ENCODE measurements around the gene FLNC. TPM values are rescaled to one million over a fixed set of nuclear protein-coding genes. Genes with fewer than 3 reads are reported as not detected.

The FLNC gene
- total and polyA plus RNA-seq, 5 donors: 216 to 358 (median 279) TPM

GRCh38 chr7:128847721-128848211 lies 17.6 kb downstream of the FLNC start:
- peak in 2 of 3 donors; percentile 44 to 51 for DNase-seq
- no peak overlapping the region for H3K27ac ChIP-seq (ENCODE audit: low read length)

GRCh38 chr7:128848289-128849155 lies 18.3 kb downstream of the FLNC start:
- no peak overlapping the region for H3K4me3 ChIP-seq (ENCODE audit: low read length)
- no peaks in the 10 kb centered on the region for H3K27me3 ChIP-seq (ENCODE audit: control insufficient read depth, insufficient read depth)
- WGBS: 91% methylated on average over 31 of the region's 31 CpGs
- ATAC-seq: no peak
- H3K4me1 ChIP-seq (ENCODE audit: control insufficient read depth, insufficient read depth, low read length): no peaks in the 10 kb centered on the region
- no peak overlapping the region for H3K27ac ChIP-seq (ENCODE audit: low read length)
- intact Hi-C loops (cut with DNase I): no loop called here
- peak in 2 of 3 donors; percentile 31 to 45 for DNase-seq
- H3K9me3 ChIP-seq (ENCODE audit: control insufficient read depth, low read length): no peaks in the 10 kb centered on the region

More at GRCh38 chr7:128847721-128848211, 17.6 kb downstream of the FLNC start:
- H3K9me3 ChIP-seq (ENCODE audit: control insufficient read depth, low read length): no peaks in the 10 kb centered on the region
- H3K4me1 ChIP-seq (ENCODE audit: control insufficient read depth, insufficient read depth, low read length): no peaks in the 10 kb centered on the region
- intact Hi-C loops (cut with DNase I): no loop called here
- 92% methylated on average over 17 of the region's 17 CpGs for WGBS
- no peak overlapping the region for H3K4me3 ChIP-seq (ENCODE audit: low read length)
- no peaks in the 10 kb centered on the region for H3K27me3 ChIP-seq (ENCODE audit: control insufficient read depth, insufficient read depth)
- peak in 1 of 2 donors; percentile 3 for ATAC-seq

GRCh38 chr7:128849156-128849515 lies 18.9 kb downstream of the FLNC start:
- no peaks in the 10 kb centered on the region for H3K27me3 ChIP-seq (ENCODE audit: control insufficient read depth, insufficient read depth)
- intact Hi-C loops (cut with DNase I): no loop called here
- no peaks in the 10 kb centered on the region for H3K4me1 ChIP-seq (ENCODE audit: control insufficient read depth, insufficient read depth, low read length)
- no peaks in the 10 kb centered on the region for H3K9me3 ChIP-seq (ENCODE audit: control insufficient read depth, low read length)
- no peak overlapping the region for H3K27ac ChIP-seq (ENCODE audit: low read length)
- DNase-seq: no peak
- no peak for ATAC-seq
- H3K4me3 ChIP-seq (ENCODE audit: low read length): no peak overlapping the region
- 93% methylated on average over 16 of the region's 16 CpGs for WGBS

- DNase-seq (peak in 1 of 3 donors; percentile 21), ATAC-seq (no peak)
- Histone ChIP-seq H3K9me3 (ENCODE audit: control insufficient read depth, low read length) (no peaks in the 10 kb centered on the region), H3K4me3 (ENCODE audit: low read length) (no peak overlapping the region), H3K4me1 (ENCODE audit: control insufficient read depth, insufficient read depth, low read length) (no peaks in the 10 kb centered on the region), H3K27ac (ENCODE audit: low read length) (no peak overlapping the region), H3K27me3 (ENCODE audit: control insufficient read depth, insufficient read depth) (no peaks in the 10 kb centered on the region)
- WGBS: 92% methylated on average over 18 of the region's 18 CpGs
- intact Hi-C loops (cut with DNase I): no loop called here
These were observed 19.7 kb downstream of the FLNC start for GRCh38 chr7:128849804-128850490.

- Histone ChIP-seq H3K27me3 (ENCODE audit: control insufficient read depth, insufficient read depth) (no peaks in the 10 kb centered on the region), H3K9me3 (ENCODE audit: control insufficient read depth, low read length) (no peaks in the 10 kb centered on the region), H3K4me1 (ENCODE audit: control insufficient read depth, insufficient read depth, low read length) (no peaks in the 10 kb centered on the region), H3K27ac (ENCODE audit: low read length) (no peak overlapping the region), H3K4me3 (ENCODE audit: low read length) (no peak overlapping the region)
- DNase-seq (no peak), ATAC-seq (no peak)
- WGBS: 90% methylated on average over 28 of the region's 28 CpGs
- intact Hi-C loops (cut with DNase I): no loop called here
These were observed 22.5 kb downstream of the FLNC start for GRCh38 chr7:128852537-128853254.

- no peak for DNase-seq
- no peak overlapping the region for H3K4me3 ChIP-seq (ENCODE audit: low read length)
- no peaks in the 10 kb centered on the region for H3K9me3 ChIP-seq (ENCODE audit: control insufficient read depth, low read length)
- no peaks in the 10 kb centered on the region for H3K27me3 ChIP-seq (ENCODE audit: control insufficient read depth, insufficient read depth)
- H3K27ac ChIP-seq (ENCODE audit: low read length): no peak overlapping the region
- 87% methylated on average over 23 of the region's 23 CpGs for WGBS
- ATAC-seq: no peak
- no peaks in the 10 kb centered on the region for H3K4me1 ChIP-seq (ENCODE audit: control insufficient read depth, insufficient read depth, low read length)
- intact Hi-C loops (cut with DNase I): no loop called here
These were observed 23.6 kb downstream of the FLNC start for GRCh38 chr7:128853799-128854198.

- intact Hi-C loops (cut with DNase I): no loop called here
- 91% methylated on average over 21 of the region's 21 CpGs for whole genome bisulfite sequencing
- DNase-seq: no peak
These were observed 24.2 kb downstream of the FLNC start for GRCh38 chr7:128854396-128854795.

GRCh38 chr7:128855559-128855958 lies 25.4 kb downstream of the FLNC start:
- DNase-seq (no peak), ATAC-seq (no peak)
- Histone ChIP-seq H3K4me3 (ENCODE audit: low read length) (no peak overlapping the region), H3K4me1 (ENCODE audit: control insufficient read depth, insufficient read depth, low read length) (peaks cover 12% of the 10 kb centered on the region), H3K27ac (ENCODE audit: low read length) (no peak overlapping the region), H3K9me3 (ENCODE audit: control insufficient read depth, low read length) (no peaks in the 10 kb centered on the region), H3K27me3 (ENCODE audit: control insufficient read depth, insufficient read depth) (no peaks in the 10 kb centered on the region)
- intact Hi-C loops (cut with DNase I): no loop called here
- WGBS: 86% methylated on average over 3 of the region's 3 CpGs

More at GRCh38 chr7:128854396-128854795, 24.2 kb downstream of the FLNC start:
- Histone ChIP-seq H3K27me3 (ENCODE audit: control insufficient read depth, insufficient read depth) (no peaks in the 10 kb centered on the region), H3K9me3 (ENCODE audit: control insufficient read depth, low read length) (no peaks in the 10 kb centered on the region), H3K27ac (ENCODE audit: low read length) (no peak overlapping the region), H3K4me1 (ENCODE audit: control insufficient read depth, insufficient read depth, low read length) (peaks cover 2% of the 10 kb centered on the region), H3K4me3 (ENCODE audit: low read length) (no peak overlapping the region)
- ATAC-seq: no peak

GRCh38 chr7:128856001-128856718 lies 26.0 kb downstream of the FLNC start:
- no peak for ATAC-seq
- no peak overlapping the region for H3K27ac ChIP-seq (ENCODE audit: low read length)
- WGBS: 80% methylated on average over 17 of the region's 17 CpGs

GRCh38 chr7:128858380-128859231 lies 28.4 kb downstream of the FLNC start:
- peak; percentile 61 to 86 (median 78) for DNase-seq
- ATAC-seq: peak; percentile 0 to 1
- WGBS: 49% methylated on average over 18 of the region's 18 CpGs
- Histone ChIP-seq H3K27me3 (ENCODE audit: control insufficient read depth, insufficient read depth) (no peaks in the 10 kb centered on the region), H3K4me1 (ENCODE audit: control insufficient read depth, insufficient read depth, low read length) (peaks cover 12% of the 10 kb centered on the region), H3K9me3 (ENCODE audit: control insufficient read depth, low read length) (no peaks in the 10 kb centered on the region), H3K27ac (ENCODE audit: low read length) (peak overlapping the region; percentile 53), H3K4me3 (ENCODE audit: low read length) (no peak overlapping the region)
- intact Hi-C loops (cut with DNase I): no loop called here

More at GRCh38 chr7:128856001-128856718, 26.0 kb downstream of the FLNC start:
- no peaks in the 10 kb centered on the region for H3K27me3 ChIP-seq (ENCODE audit: control insufficient read depth, insufficient read depth)
- H3K9me3 ChIP-seq (ENCODE audit: control insufficient read depth, low read length): no peaks in the 10 kb centered on the region
- intact Hi-C loops (cut with DNase I): no loop called here
- H3K4me1 ChIP-seq (ENCODE audit: control insufficient read depth, insufficient read depth, low read length): peaks cover 12% of the 10 kb centered on the region
- no peak overlapping the region for H3K4me3 ChIP-seq (ENCODE audit: low read length)
- no peak for DNase-seq

Data from right cardiac atrium (tissue), 5 donors.